GM18502 (cell line): ENCODE data around the gene CLINT1.
"Not testable (repeated sequence)": the region's sequence is repeated elsewhere in the genome, so short reads cannot be mapped to it uniquely, and the experiment has no call there.

Source experiments
- ATAC-seq: cut with Tn5 transposase; IDR thresholded peaks from one replicate; pipeline ENCODE4 v1.9.1; 2021; ENCODE audit warnings: mild to moderate bottlenecking; ENCODE audit not compliant: unreplicated experiment, poor library complexity

CLINT1 gene

GRCh38 chr5:157864067-157864466, 5.1 kb upstream of the CLINT1 start:
- ATAC-seq: no peak

- no peak for ATAC-seq
Observed at GRCh38 chr5:157862183-157862851, 3.4 kb upstream of the CLINT1 start.

GRCh38 chr5:157860898-157861890, 2.2 kb upstream of the CLINT1 start:
- peak; percentile 78 for ATAC-seq

- no peak for ATAC-seq
Observed at GRCh38 chr5:157859227-157859575, 256 bp upstream of the CLINT1 start.

DNA sequence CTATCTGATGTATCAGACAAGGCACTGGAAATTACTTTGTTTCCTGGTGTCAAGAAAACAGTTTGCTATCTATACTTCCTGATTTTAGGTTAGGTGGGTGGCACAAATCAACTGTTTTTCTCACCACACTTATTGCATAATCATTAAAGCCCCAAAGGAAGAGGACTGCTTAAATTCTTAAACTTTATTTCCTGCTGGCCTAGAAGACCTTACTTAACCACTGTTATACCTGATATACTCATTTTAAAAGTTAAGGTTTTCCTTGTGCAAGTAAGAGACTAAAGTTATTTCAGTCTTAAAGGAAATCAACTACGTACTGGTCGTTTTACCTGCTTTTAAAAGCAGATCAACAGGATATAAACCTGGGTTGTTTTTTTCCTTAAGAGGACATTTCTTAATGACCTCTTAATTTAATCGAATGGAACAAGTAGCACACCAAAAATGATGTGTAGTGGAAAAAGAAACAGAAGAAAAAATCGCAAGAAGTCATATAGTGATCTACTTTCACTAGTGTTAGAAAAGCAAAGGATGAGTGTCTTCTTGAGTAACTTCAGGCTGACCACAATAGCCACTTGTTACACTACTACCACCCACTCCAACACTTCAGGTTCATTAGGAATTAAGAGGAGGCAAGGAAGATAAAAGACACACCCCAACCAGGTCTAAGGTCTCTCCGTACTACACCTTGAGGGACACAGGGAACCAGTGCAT, 974 bp downstream of the CLINT1 start:
- no peak for ATAC-seq

GRCh38 chr5:157855404-157855994, 3.4 kb downstream of the CLINT1 start:
- no peak for ATAC-seq

GRCh38 chr5:157853365-157853764, 5.6 kb downstream of the CLINT1 start:
- ATAC-seq: not testable (repeated sequence)

DNA sequence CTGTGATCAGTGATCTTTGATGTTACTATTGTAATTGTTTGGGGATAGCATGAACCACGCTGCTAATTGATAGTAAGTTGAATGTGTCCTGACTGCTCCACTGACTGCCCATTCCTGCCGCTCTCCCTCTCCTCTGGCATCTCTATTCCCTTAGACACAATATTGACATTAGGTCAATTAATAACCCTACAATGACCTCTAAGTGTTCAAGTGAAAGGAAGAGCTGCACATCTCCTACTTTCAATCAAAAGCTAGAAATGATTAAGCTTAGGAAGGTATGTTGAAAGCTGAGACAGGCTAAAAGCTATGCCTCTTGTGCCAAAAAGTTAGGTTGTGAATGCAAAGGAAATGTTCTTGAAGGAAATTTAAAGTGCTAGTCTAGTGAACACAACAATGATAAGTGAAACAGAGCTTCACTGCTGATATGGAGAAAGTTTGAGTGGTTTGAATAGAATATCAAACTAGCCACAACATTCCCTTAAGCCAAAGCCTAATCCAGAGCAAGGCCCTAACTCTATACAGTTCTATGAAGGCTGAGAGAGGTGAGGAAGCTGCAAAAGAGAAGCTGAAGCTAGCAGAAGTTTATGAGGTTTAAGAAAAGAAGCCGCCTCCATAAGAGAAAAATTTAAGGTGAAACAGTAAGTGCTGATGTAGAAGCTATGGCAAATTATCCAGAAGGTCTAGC, 12.9 kb downstream of the CLINT1 start:
- ATAC-seq: no peak

DNA sequence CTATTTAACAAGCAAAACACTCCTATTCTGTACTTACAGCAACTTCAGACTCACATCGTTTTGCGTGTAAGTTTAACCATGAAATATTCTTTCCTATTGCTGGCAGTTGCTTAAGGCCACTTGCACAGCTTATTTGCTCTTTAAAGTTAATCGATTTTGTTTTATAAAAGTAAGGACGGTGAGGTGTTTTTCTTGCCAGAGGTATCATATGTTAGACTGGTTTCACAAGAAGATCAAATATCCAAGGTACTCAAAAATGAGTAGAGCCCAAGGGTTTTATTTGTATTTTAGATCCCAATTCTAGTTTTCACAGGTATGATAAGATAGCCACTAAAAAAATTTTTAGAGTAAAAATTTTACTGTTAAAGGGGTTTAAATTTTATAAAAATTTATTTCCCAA, 16.2 kb downstream of the CLINT1 start:
- no peak for ATAC-seq

DNA sequence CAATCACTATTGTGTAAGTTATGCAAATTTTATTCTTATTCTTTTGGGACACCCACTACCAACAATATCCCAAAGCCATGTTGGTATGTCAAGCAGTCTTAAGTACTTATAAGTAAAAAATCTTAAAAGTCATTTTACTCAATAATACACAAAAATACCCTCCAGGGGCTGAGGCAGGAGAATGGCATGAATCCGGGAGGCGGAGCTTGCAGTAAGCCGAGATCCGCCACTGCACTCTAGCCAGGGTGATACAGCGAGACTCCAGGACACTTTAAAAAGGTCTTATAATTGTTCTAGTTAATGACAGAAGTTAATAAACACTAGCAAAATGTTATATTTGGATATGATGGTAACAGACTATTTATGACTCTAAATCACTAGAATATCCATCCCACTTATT, 16.8 kb downstream of the CLINT1 start:
- no peak for ATAC-seq

GRCh38 chr5:157839157-157839795, 19.7 kb downstream of the CLINT1 start:
- no peak for ATAC-seq

GRCh38 chr5:157836121-157836753, 22.7 kb downstream of the CLINT1 start:
- no peak for ATAC-seq

DNA sequence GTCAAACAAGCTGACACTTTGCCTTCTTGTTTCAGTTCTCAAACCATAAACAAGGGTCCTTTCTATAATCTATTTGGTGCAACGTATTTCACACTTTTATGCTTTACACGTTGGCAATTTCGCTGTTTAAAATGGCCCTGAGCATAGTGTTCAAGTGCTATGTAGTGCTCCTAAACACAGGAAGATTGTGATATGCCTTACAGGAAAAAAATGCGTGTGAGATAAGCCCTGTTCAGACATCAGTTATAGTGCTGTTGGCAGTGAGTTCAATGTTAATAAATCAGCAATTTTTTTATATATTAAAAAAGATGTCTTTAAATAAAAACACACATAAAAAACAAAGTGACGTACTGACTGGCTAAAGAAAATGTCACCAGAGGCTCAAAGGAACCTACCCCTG, 23.9 kb downstream of the CLINT1 start:
- no peak for ATAC-seq

DNA sequence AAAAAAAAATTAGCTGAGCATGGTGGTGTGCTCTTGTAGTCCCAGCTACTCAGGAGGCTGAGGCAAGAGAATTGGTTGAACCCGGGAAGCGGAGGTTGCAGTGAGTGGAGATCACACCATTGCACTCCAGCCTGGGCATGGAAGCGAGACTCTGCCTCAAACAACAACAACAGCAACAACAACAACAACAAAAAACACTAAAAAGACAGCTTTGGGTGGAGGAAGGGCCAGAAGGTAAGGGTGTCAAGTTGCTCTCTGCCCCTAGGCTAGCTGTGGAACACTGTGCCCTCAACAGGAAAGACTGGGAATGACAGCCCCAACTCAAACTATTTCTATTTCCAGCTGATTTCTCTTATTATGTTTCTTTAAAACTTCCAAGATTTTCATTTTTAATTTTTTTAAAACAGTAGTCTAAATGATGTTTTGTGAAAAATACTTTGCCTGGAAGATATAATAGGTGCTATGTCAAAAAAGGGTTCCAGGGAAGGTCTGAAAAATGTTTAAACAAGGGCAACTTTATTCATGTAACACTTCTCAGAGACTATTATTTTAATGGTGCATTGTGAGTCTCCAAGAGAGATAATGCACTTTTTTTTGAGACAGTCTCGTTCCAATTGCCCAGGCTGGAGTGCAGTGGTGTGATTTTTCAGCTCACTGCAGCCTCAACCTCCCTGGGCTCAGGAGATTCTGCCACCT, 29.9 kb downstream of the CLINT1 start:
- no peak for ATAC-seq

GRCh38 chr5:157828105-157828943, 30.6 kb downstream of the CLINT1 start:
- no peak for ATAC-seq

DNA sequence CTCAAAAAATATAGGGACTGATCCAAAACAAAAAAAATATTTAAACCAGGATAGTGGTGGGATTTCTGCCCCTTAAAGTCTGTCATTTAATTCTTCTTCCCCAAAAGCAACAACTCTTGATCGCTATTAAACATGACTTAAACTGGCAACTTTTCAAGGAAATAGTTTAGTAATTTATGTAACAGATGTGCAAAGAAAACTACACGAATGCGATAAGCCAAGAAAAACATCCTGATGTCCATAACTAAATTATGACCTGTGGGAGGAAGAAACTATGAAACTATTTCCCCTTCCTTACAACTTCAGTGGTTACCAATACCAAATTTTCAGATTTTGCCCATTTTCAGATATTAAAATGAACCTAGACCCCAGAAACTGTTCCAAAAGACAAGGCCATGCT, 31.5 kb downstream of the CLINT1 start:
- no peak for ATAC-seq

GRCh38 chr5:157823655-157824054, 35.3 kb downstream of the CLINT1 start:
- no peak for ATAC-seq
